ENCODE results near the gene FOXS1. TPM values are rescaled to one million over a fixed set of nuclear protein-coding genes. Genes with fewer than 3 reads are reported as not detected.

FOXS1 gene
- total and polyA plus RNA-seq, 10 of the 15 experiments (the other 5 are each of a cell fraction or from before 2014, with no cell fraction given): not detected

GRCh38 chr20:31820228-31820627 is 25.2 kb downstream of the FOXS1 start:
- WGBS (ENCODE audit: insufficient coverage, insufficient replicate concordance, low lambda C conversion rate, missing lambda C conversion rate): 23% methylated on average over 6 of the region's 6 CpGs
- SMC1A ChIA-PET (ENCODE audit: uncharacterized antibody, unreplicated experiment): no interaction called here

More at GRCh38 chr20:31820228-31820627, 25.2 kb downstream of the FOXS1 start:
- Histone ChIP-seq H3K4me3 (no peak overlapping the region), H3K9me3 (replicated peaks; ENCODE audit: control insufficient read depth, insufficient read depth, low read length) (no peaks in the 10 kb centered on the region), H2AFZ (ENCODE audit: control insufficient read depth, low read depth, low read length) (no peak overlapping the region), H3K9ac (ENCODE audit: control insufficient read depth, insufficient read depth, low read length) (no peak overlapping the region), H3K36me3 (ENCODE audit: control insufficient read depth in 2 of 2, insufficient read depth in 2 of 2, low read length in 1 of 2) (no peaks in the 10 kb centered on the region), H3K4me1 (ENCODE audit: control insufficient read depth, insufficient read depth, low read length) (no peaks in the 10 kb centered on the region), H3K27me3 (replicated peaks in 1 of 2; ENCODE audit: control insufficient read depth in 2 of 2, insufficient read depth in 2 of 2, low read length in 1 of 2) (no peaks in the 10 kb centered on the region), H3K27ac (ENCODE audit: control insufficient read depth, insufficient read depth) (no peak overlapping the region), H3K4me2 (ENCODE audit: control insufficient read depth, insufficient read depth) (no peak overlapping the region), H4K20me1 (ENCODE audit: control insufficient read depth, insufficient read depth) (no peaks in the 10 kb centered on the region), H3K79me2 (ENCODE audit: control insufficient read depth, insufficient read depth, low read length) (no peaks in the 10 kb centered on the region)
- ChIA-PET CTCF (interaction anchor here (0.6 to 8.8 kb wide), 2 partner anchors 21 to 25 kb away, joined by 4 to 109 read pairs; partner anchors contain the start of gene FOXS1), POLR2A (no interaction called here), RAD21 (ENCODE audit: unreplicated experiment) (no interaction called here)
- intact Hi-C loops (cut with micrococcal nuclease; ENCODE audit: unreplicated experiment): no loop called here
- no peak for FAIRE-seq
- no peak for DNase-seq (ENCODE audit: low read depth, low spot score)
- no TSS peak for BruUV-seq (replicated peaks)
- in situ Hi-C loops (cut with MboI): loop anchor here (10.0 kb wide), 1 partner anchor 835 kb away; no protein-coding TSS in a partner anchor
- no peak for ATAC-seq
- no peak for TF ChIP-seq RUNX3 (IDR thresholded peaks at IDR 0.05; ENCODE audit: low read length)
- TF ChIP-seq PRDM15 (CRISPR knock-in tag; IDR thresholded peaks at IDR 0.05): no peak
- no peak for TF ChIP-seq CBFB (IDR thresholded peaks at IDR 0.05; ENCODE audit: low read depth)
- no peak for TF ChIP-seq RBBP5 (conservative IDR thresholded peaks at IDR 0.05)
- no peak for TF ChIP-seq CUX1 (IDR thresholded peaks at IDR 0.05; ENCODE audit: insufficient replicate concordance, low read depth, low read length)
- TF ChIP-seq ZNF217 (IDR thresholded peaks at IDR 0.05): no peak
- TF ChIP-seq ZZZ3 (IDR thresholded peaks at IDR 0.05; ENCODE audit: control insufficient read depth, insufficient read length, low read depth): no peak
- no peak for TF ChIP-seq PML (IDR thresholded peaks at IDR 0.05; ENCODE audit: low read length)
- TF ChIP-seq NKRF (conservative IDR thresholded peaks at IDR 0.05): no peak
- no peak for TF ChIP-seq SMARCA5 (IDR thresholded peaks at IDR 0.05)
- no peak for TF ChIP-seq NBN (IDR thresholded peaks at IDR 0.05)
- no peak for TF ChIP-seq POU2F2 (IDR thresholded peaks at IDR 0.05; ENCODE audit: borderline replicate concordance, low read depth, low read length)

All from GM12878 (cell line).